Neural cell (in vitro differentiated cells): Measurements from ENCODE around the gene CSMD2. TPM values are rescaled to one million over a fixed set of nuclear protein-coding genes. Genes with fewer than 3 reads are reported as not detected.

Experiments
- H2AFZ ChIP-seq: fragments of 200-600, 300-800 bp; sonication (generic), shearing (Covaris generic); 2 replicates; pipeline ENCODE4 v1.6.0; 2014; ENCODE audit warnings: low read depth, mild to moderate bottlenecking, antibody characterized with exemption, low read length, moderate library complexity
- H3F3A ChIP-seq: fragments of 200-600 bp; shearing (Covaris generic); 2 replicates; pipeline ENCODE4 v1.6.1; 2016; ENCODE audit warnings: mild to moderate bottlenecking, moderate library complexity, mixed read lengths, antibody characterized with exemption, low read length; ENCODE audit not compliant: insufficient read depth, poor library complexity, severe bottlenecking
- H3K27ac ChIP-seq: fragments of 200-600, 300-800 bp; sonication (generic), shearing (Covaris generic); 2 replicates; pipeline ENCODE4 v1.5.1; 2014; ENCODE audit warnings: mild to moderate bottlenecking, low read length, moderate library complexity
- H3K27me3 ChIP-seq: fragments of 300-800, 200-600 bp; sonication (generic), shearing (Covaris generic); 2 replicates; pipeline ENCODE4 v1.6.0; 2014; ENCODE audit warnings: mild to moderate bottlenecking, low read depth, low read length, moderate library complexity; ENCODE audit not compliant: insufficient read depth
- H3K36me3 ChIP-seq: fragments of 300-800, 200-600 bp; sonication (generic), shearing (Covaris generic); 2 replicates; pipeline ENCODE4 v1.5.1; 2014; ENCODE audit warnings: mild to moderate bottlenecking, antibody characterized with exemption, low read length, moderate library complexity; ENCODE audit not compliant: insufficient read depth
- H3K4me2 ChIP-seq: fragments of 300-800, 200-600 bp; sonication (generic), shearing (Covaris generic); 2 replicates; pipeline ENCODE4 v1.6.0; 2014; ENCODE audit warnings: mild to moderate bottlenecking, low read length
- H3K4me3 ChIP-seq: fragments of 300-800, 200-600 bp; sonication (generic), shearing (Covaris generic); 2 replicates; pipeline ENCODE4 v1.5.1; 2014; ENCODE audit warnings: mild to moderate bottlenecking, low read length, moderate library complexity
- H3K79me2 ChIP-seq: fragments of 200-600 bp; shearing (Covaris generic); replicated peaks from 2 replicates; pipeline ENCODE4 v1.6.0; 2014; ENCODE audit warnings: mild to moderate bottlenecking, low read length, moderate library complexity; ENCODE audit not compliant: insufficient read depth
- H3K9ac ChIP-seq: fragments of 300-800, 200-600 bp; sonication (generic), shearing (Covaris generic); 2 replicates; pipeline ENCODE4 v1.6.1; 2016; ENCODE audit warnings: mild to moderate bottlenecking, low read length, mixed read lengths
- H3K9me2 ChIP-seq: fragments of 200-600 bp; shearing (Covaris generic); 2 replicates; pipeline ENCODE4 v1.6.1; 2016; ENCODE audit warnings: mild to moderate bottlenecking, low read length, mixed read lengths; ENCODE audit not compliant: insufficient read depth
- H3K9me3 ChIP-seq: fragments of 200-600, 300-800 bp; sonication (generic), shearing (Covaris generic); 2 replicates; pipeline ENCODE4 v1.6.1; 2016; ENCODE audit warnings: mild to moderate bottlenecking, mixed run types, low read length, moderate library complexity, mixed read lengths
- H4K20me1 ChIP-seq: fragments of 200-600 bp; shearing (Covaris generic); 2 replicates; pipeline ENCODE4 v1.6.1; 2016; ENCODE audit warnings: mild to moderate bottlenecking, mixed run types; ENCODE audit not compliant: insufficient read depth
- EP300 ChIP-seq: fragments of 450-650 bp; conservative IDR thresholded peaks from 2 replicates; pipeline ENCODE4 v1.6.1; 2014; ENCODE audit warnings: antibody characterized with exemption, mild to moderate bottlenecking, moderate library complexity; ENCODE audit not compliant: poor library complexity, severe bottlenecking
- EZH2 ChIP-seq: fragments of 200-600, 300-800 bp; shearing (Covaris generic), sonication (generic); IDR thresholded peaks from 2 replicates; pipeline ENCODE4 v1.6.1; 2014; ENCODE audit warnings: antibody characterized with exemption, low read length, borderline replicate concordance, mild to moderate bottlenecking; ENCODE audit not compliant: insufficient read depth, poor library complexity, severe bottlenecking
- MXI1 ChIP-seq: fragments of 450-650 bp; conservative IDR thresholded peaks from 2 replicates; pipeline ENCODE4 v1.6.1; 2014; ENCODE audit warnings: antibody characterized with exemption, mild to moderate bottlenecking; ENCODE audit not compliant: poor library complexity, severe bottlenecking
- POLR2AphosphoS5 ChIP-seq: IDR thresholded peaks from 2 replicates; pipeline ENCODE4 v1.6.1; 2012
- RAD21 ChIP-seq: fragments of 450-650 bp; conservative IDR thresholded peaks from 2 replicates; pipeline ENCODE4 v1.6.1; 2014; ENCODE audit warnings: antibody characterized with exemption, mild to moderate bottlenecking, moderate library complexity
- SMC3 ChIP-seq: fragments of 450-650 bp; conservative IDR thresholded peaks from 2 replicates; pipeline ENCODE4 v1.6.1; 2014; ENCODE audit warnings: antibody characterized with exemption, mild to moderate bottlenecking, moderate library complexity; ENCODE audit not compliant: poor library complexity
- TAF1 ChIP-seq: IDR thresholded peaks from 2 replicates; pipeline ENCODE4 v1.6.1; 2012; ENCODE audit warnings: low read depth
- polyA plus RNA-seq: library from polyadenylated mRNA; depleted of rRNA; stranded (reverse); fragments of >200 nt; gene quantifications from 2 replicates; pipeline ENCODE4 v1.2.3, GENCODE V29; 2014
- TF ChIP-seq, protein P1 (sequence below): fragments of 450-650 bp; IDR thresholded peaks from 2 replicates; pipeline ENCODE4 v1.5.1; 2014; ENCODE audit warnings: antibody characterized with exemption, mild to moderate bottlenecking, moderate library complexity; ENCODE audit not compliant: poor library complexity, severe bottlenecking
- TF ChIP-seq, protein P2 (sequence below): IDR thresholded peaks from 2 replicates; pipeline ENCODE4 v1.6.1; 2012; ENCODE audit warnings: borderline replicate concordance

The CSMD2 gene
- polyA plus RNA-seq, 1 donor from 2014 or later: 9.6 TPM

DNA sequence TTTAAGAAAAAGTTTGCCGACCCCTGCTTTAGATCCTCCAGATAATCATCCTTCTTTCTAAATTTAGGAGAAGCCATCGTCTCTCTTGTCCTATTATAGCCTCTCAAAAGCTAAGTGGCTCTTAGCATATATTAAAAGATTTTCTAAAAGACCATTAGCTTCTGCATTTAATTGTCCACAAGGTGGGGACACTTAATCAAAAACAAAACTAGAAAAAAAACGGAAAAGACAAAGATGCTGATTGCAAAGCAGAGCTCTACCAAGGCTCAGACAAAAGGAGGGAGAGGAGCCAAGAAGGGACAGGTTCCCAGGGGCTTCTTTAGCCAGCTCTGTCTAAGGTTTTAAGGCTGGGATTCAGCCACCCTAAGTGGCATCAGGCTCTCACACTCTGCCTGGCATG is 429.4 kb downstream of the CSMD2 start:
- no peak for TF ChIP-seq POLR2AphosphoS5
- TF ChIP-seq SMC3: peak; percentile 50
- TF ChIP-seq EP300: no peak
- no peak for TF ChIP-seq TAF1
- TF ChIP-seq, protein P1, sequence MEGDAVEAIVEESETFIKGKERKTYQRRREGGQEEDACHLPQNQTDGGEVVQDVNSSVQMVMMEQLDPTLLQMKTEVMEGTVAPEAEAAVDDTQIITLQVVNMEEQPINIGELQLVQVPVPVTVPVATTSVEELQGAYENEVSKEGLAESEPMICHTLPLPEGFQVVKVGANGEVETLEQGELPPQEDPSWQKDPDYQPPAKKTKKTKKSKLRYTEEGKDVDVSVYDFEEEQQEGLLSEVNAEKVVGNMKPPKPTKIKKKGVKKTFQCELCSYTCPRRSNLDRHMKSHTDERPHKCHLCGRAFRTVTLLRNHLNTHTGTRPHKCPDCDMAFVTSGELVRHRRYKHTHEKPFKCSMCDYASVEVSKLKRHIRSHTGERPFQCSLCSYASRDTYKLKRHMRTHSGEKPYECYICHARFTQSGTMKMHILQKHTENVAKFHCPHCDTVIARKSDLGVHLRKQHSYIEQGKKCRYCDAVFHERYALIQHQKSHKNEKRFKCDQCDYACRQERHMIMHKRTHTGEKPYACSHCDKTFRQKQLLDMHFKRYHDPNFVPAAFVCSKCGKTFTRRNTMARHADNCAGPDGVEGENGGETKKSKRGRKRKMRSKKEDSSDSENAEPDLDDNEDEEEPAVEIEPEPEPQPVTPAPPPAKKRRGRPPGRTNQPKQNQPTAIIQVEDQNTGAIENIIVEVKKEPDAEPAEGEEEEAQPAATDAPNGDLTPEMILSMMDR: peak; percentile 28
- TF ChIP-seq, protein P2, sequence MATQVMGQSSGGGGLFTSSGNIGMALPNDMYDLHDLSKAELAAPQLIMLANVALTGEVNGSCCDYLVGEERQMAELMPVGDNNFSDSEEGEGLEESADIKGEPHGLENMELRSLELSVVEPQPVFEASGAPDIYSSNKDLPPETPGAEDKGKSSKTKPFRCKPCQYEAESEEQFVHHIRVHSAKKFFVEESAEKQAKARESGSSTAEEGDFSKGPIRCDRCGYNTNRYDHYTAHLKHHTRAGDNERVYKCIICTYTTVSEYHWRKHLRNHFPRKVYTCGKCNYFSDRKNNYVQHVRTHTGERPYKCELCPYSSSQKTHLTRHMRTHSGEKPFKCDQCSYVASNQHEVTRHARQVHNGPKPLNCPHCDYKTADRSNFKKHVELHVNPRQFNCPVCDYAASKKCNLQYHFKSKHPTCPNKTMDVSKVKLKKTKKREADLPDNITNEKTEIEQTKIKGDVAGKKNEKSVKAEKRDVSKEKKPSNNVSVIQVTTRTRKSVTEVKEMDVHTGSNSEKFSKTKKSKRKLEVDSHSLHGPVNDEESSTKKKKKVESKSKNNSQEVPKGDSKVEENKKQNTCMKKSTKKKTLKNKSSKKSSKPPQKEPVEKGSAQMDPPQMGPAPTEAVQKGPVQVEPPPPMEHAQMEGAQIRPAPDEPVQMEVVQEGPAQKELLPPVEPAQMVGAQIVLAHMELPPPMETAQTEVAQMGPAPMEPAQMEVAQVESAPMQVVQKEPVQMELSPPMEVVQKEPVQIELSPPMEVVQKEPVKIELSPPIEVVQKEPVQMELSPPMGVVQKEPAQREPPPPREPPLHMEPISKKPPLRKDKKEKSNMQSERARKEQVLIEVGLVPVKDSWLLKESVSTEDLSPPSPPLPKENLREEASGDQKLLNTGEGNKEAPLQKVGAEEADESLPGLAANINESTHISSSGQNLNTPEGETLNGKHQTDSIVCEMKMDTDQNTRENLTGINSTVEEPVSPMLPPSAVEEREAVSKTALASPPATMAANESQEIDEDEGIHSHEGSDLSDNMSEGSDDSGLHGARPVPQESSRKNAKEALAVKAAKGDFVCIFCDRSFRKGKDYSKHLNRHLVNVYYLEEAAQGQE: no peak
- no peak for TF ChIP-seq EZH2
- no peak for TF ChIP-seq RAD21
- no peak for TF ChIP-seq MXI1
- no peaks in the 10 kb centered on the region for H3K27me3 ChIP-seq
- H3K27ac ChIP-seq: no peak overlapping the region
- H3K79me2 ChIP-seq: no peaks in the 10 kb centered on the region
- H3K36me3 ChIP-seq: no peaks in the 10 kb centered on the region
- no peaks in the 10 kb centered on the region for H4K20me1 ChIP-seq
- H3K4me3 ChIP-seq: no peak overlapping the region
- H3K9me3 ChIP-seq: no peaks in the 10 kb centered on the region
- H3K9me2 ChIP-seq: no peaks in the 10 kb centered on the region
- no peak overlapping the region for H3K4me2 ChIP-seq
- H3F3A ChIP-seq: no peaks in the 10 kb centered on the region
- H2AFZ ChIP-seq: no peak overlapping the region
- no peak overlapping the region for H3K9ac ChIP-seq

DNA sequence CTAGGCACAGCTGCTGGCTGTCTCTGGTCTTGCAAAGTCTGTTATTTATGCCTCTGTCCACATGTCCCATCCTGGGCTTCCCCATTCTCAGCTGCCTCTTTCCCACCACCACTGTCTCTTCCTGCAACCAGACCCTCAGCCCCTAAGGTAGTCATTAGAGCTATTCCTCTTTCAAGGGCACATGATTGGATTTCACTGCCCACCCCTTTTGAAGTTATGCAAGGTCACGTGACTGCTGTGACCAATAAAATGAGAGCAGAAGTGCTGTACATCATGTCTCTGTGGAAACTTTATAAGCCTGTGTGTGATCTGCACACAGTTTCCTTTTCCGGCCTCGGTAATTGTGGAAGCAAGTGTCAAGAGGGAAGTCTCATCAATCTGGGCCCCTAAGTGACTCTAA is 437.7 kb downstream of the CSMD2 start:
- no peak overlapping the region for H3K4me3 ChIP-seq
- H3K79me2 ChIP-seq: no peaks in the 10 kb centered on the region
- H3K36me3 ChIP-seq: peaks cover 4% of the 10 kb centered on the region
- TF ChIP-seq POLR2AphosphoS5: no peak
- no peak for TF ChIP-seq EZH2
- no peak for TF ChIP-seq MXI1
- no peak for TF ChIP-seq RAD21
- no peak for TF ChIP-seq TAF1
- TF ChIP-seq, protein P1: no peak
- no peak overlapping the region for H2AFZ ChIP-seq
- no peaks in the 10 kb centered on the region for H3F3A ChIP-seq
- H3K27ac ChIP-seq: no peak overlapping the region
- H3K9ac ChIP-seq: no peak overlapping the region
- no peaks in the 10 kb centered on the region for H3K9me3 ChIP-seq
- no peak overlapping the region for H3K4me2 ChIP-seq
- no peaks in the 10 kb centered on the region for H3K9me2 ChIP-seq
- H3K27me3 ChIP-seq: no peaks in the 10 kb centered on the region
- H4K20me1 ChIP-seq: no peaks in the 10 kb centered on the region
